HCEC 1CT (cell line): ENCODE data around the gene ZNF385B.
"Not testable (repeated sequence)": the region's sequence is repeated elsewhere in the genome, so short reads cannot be mapped to it uniquely, and the experiment has no call there.

ENCODE experiments used
- DNase-seq: peaks from one replicate; pipeline ENCODE4 v3.0.0-alpha.2; 2017

The ZNF385B gene

DNA sequence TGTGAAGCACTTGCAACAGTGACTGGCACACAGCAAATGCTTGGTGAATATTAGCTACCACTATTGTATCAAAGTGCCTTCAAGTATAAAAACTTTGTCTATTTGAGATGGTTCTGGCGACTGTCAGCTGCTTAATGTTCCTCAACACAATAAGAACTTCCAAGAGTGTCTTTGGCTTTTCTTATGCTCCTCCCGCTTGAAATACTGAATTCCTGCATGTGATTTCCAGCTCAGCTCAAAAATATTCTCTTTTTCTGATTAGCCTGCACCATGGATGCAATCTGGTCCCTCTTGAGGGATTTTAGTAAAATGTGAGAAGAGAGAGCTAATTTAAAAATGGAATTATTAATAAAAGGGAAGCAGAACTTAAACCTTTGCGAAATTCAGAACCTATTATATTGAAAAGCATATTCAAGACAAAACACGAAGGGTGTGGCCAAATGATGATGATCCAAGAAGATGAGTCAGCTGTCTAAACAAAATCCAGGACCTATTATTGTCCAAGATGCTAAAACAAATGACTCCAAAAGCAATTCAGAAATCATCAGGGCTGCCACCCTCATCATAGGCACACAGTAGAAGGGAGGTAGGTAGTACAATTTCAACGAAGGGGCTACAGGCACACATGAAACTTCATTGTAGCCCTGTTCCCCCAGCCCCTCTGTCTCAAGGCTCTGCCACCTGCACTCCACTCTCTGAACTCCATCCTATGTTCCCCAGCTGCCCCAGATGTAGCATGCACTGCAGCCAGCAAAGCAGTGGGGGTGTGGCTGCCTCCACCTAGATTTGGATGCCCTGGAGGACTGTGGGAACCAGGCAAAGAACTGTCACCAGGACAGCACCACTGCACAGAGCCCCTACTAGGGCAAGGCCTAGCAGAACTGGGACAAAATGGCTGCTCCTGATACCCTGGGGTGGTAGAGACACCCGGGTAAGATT lies 190.1 kb downstream of the ZNF385B start:
- DNase-seq: peak; percentile 28

DNA sequence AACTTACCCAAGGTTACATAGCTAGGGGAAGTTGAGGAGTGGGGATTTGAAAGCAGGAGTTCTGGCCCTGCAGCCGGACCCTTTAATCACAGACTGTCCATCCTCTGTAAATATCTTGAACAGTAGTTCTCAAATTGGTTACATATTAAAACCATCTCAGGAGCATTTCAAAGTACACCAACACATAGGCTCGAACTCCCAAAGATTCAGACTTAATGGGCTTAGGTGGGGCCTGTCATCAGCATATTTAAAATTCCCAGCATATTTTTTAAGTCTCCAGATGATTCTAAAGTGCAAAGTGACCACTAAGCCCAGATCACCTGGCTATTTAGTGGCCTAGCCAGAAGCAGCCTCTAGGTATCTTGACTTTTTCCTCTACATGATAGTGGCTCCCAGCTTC lies 192.2 kb downstream of the ZNF385B start:
- no peak for DNase-seq

DNA sequence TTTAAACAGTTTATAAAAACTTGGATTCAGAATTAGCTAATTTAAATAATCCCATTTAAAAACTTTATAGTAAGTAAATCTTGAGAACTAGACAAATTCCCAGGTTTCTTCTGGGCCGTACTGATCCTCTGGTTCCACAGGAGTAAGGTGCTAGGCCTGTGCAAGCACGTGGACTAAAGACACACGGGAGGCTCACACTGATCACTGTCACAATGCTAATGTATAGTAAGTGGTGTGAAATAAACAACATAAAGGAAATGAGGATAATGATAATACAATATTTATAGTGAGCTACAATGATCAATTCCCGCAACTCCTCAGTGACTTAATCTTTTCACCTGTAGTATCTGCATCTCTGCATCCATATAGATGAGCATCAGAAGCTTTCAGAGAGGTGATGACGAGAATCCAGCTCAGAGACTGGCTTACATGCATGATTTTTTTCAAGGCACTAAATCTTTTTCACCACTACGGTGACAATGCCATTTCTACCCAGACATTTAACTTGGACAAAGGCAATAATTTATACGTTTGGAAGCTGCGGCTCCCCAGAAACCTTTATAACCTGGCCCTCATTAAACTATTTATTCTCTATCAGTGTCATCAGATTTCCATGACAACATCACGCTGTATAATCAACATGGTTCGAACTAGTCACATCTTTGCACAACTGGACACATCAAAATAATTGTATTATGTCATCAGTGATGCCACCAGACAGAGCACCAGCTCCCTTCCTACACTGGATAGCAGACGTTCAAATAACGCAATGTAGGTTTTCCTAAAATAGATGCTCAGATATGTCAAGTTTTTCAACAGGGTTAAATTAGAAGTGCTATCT lies 196.2 kb downstream of the ZNF385B start:
- no peak for DNase-seq

DNA sequence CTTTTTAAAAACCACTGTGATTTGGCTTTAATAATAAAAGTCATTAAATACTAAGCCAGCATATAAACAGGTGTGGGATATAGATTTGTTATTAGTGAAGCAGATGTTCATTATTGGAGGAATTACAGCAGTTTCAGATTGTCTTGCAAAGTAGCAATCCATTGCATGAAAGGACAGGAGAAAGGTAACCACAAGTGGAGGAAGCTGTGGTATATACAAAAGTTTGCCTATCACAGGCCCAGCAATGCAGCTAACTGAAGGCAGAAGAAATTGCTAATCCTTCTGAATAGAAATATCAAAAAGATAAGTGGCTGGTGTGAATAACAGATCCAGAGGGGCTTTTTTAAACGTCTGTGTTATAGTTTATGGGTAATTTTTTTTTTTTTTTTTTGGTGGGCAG lies 199.4 kb downstream of the ZNF385B start:
- no peak for DNase-seq

DNA sequence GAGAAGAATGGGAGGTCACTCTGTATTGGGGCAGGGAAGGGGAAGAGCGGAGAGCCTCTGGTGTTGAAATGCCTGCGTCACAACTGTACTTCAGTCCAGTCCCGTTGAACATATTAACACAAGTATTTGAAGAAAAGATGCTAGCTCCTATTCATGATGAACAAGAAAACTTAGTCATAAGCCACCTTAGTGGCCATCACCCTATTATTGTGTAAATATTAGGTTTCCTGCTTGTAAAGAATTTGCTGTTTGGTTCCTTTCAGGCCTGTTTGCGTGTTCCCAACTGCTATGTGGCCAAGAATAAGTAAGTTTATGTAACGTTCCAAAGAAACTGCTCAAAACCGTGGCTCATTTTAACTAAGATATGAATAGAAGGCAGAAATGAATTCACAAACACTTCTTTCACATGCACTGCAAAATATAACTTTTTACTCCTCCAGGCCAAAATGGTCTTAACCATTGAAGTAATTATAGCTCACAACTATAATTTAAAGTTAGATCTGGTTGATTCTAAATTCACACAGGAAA lies 204.3 kb downstream of the ZNF385B start:
- DNase-seq: no peak

DNA sequence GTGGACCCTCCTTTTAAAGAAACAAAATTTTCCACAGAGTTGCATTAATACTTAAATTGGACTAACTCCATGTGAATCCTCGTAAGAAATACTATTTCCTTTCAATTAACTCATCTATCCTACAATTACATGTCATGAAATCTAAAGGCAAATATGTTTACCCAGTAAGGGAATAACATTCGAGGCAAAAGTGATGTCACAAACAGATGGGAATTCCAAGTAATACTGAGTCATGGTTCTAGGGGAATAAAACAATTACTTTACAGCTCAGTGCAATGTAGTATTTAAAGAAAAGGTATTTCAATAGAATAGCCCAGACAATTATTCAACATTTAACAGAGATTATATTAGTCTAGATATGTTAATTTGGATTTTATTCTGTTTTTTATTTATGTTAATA lies 205.8 kb downstream of the ZNF385B start:
- DNase-seq: peak; percentile 86

DNA sequence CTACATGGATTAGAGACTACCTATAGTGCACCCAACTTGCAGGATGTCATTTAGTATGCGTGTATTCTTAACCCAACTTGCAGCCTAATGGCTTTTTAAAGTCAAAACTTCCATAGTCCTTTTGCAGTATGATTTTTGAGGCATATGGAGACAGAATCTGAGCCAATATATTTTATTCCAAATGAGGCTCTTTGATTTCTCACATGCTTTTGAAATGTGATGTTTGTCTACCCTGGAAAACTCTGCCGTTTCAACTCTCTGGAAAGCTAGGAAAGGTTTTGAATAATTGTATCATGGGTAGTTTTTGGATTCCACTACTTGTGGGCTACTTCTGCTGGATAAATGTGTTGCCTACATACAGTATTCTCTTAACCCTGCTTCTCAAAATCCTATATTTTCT lies 206.6 kb downstream of the ZNF385B start:
- no peak for DNase-seq

DNA sequence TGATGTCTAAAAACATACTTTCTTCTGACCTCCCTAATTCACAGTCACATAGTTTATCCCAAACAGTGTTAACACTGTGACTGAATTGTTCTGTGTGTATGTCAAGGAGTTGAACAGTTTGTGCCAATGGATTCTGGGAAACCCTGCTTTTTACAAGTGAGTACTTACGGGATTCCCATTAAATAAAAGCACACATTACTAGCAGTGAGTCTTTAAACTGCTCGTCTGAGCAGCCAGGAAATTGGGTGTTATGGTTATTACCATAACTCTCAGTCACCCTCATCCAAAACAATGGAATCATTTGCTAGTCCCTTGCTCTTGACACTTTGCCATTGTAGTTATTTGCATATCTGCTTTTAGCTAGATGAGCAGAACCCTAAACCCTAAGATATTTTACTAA lies 209.1 kb downstream of the ZNF385B start:
- DNase-seq: no peak

DNA sequence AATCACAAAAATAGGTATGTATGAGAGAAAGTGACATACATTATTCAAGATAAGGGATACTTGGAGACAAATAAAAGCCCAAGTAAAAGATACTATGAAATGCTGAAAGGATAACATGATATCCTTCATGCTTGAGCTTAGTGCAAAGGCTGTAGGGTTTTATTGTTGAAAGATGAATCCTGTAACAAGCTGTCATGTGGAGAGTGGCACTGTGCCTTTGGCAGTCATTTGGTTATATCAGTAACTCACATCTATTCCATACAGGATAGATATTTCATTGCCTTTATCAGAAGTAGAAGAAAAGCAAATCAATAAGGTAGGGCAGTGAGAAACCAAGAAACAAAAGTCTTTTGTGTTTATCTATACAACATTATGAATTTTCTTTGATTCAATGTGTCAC lies 211.0 kb downstream of the ZNF385B start:
- DNase-seq: no peak

DNA sequence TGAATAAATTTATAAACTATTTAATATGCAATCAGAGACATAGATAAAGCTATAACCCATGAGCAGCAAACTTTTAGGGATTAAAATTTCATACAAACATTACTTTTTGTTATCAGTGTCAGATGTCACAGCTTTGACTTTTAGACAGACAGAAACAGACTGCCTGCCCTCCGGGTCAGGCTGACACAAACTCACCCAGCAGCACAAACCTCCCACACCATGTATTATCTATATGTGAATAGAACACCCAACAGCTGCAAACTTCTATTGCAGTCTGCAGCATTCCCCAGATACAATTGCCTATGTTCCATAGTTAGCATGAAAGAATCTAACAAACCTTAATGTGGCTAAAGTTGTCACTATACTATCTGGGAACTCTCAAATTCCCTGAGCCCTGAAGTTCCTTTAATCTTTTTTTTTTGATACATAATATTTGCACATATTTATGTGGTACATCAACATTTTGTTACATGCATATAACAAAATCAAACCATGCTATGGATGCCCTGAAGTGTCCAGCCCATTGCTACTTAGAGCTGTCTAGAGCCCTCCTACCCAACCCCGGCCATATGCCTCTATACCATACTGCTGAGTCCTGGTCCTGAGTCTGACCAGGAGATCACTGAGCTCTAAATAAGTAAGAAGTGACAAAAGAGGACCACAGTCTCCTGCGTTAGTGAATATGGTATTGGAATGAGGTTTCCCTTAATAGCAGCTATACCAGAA lies 214.4 kb downstream of the ZNF385B start:
- no peak for DNase-seq

DNA sequence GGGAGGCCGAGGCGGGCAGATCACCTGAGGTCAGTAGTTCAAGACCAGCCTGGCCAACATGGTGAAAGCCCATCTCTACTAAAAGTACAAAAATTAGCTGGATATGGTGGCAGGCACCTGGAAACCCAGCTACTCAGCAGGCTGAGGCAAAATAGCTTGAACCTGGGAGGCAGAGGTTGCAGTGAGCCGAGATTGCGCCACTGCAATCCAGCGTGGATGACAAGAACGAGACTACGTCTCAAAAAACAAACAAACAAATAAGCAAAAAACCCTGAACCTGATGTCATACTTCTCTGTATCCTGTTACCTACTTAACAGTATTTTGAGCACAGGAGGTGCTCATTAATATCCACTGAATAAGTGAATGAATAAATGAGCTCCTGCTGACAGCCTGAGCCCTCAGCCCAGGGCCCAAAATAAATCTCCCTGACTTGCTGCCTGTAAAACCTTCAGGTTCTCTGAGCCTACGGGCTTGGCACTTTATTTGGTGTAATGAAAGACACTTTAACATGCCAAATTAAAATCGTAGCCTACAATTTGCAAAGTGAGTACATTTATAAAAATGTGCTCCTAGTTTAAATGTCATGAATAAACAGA lies 215.1 kb downstream of the ZNF385B start:
- DNase-seq: no peak

DNA sequence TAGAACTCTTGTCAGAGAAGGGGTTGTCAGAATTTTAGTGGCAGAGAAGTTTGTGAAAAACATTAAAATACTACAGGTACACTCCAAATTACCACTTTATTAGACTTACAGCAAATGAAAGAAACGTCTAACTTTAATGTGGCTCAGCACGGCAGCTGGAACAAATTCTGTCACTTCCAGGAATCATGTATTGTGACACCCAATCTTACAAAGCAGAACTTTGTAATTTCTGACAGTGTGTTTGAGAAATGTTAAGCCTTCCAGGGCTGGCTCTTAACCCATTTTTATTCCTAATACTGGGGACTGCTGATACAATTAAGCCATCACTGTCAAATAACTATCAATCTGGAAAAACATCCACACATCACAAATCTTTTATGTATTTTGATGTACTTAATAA lies 216.4 kb downstream of the ZNF385B start:
- DNase-seq: no peak

DNA sequence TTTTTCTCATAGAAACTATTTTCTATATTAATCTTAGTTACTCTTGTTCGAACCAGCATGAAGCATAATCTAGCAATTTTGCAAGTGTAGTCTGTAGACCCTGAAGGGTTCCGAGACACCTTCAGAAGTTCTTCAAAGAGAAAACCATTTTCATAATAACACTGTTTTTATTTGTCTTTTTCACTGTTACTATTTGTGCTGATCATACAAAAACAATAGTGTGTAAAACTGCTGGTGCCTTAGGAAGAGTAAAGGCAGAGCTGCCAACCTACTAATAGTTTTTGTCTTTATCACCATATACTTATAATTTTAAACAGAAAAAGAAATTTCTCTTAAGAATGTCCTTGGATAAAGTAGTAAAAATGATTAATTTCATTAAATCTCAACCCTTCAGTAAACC lies 218.9 kb downstream of the ZNF385B start:
- DNase-seq: no peak

DNA sequence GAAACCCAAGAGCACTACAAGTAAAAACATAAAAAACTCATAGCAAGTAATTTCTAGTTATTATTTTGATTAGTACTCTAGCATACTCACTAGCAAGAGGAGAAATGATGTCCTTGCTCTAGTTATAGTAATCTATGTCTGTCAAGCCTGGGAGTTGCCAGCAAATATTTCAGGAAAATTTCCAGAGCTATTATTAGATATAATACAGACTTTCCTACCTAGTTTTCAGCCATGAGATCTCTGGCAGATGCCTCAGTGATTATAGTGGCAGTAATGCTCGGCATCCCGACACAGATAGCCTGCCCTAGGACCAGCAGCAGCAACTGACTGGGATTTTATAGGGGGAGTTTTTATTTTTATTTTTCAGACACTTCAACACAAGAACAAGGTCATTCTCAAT lies 224.4 kb downstream of the ZNF385B start:
- DNase-seq: no peak

DNA sequence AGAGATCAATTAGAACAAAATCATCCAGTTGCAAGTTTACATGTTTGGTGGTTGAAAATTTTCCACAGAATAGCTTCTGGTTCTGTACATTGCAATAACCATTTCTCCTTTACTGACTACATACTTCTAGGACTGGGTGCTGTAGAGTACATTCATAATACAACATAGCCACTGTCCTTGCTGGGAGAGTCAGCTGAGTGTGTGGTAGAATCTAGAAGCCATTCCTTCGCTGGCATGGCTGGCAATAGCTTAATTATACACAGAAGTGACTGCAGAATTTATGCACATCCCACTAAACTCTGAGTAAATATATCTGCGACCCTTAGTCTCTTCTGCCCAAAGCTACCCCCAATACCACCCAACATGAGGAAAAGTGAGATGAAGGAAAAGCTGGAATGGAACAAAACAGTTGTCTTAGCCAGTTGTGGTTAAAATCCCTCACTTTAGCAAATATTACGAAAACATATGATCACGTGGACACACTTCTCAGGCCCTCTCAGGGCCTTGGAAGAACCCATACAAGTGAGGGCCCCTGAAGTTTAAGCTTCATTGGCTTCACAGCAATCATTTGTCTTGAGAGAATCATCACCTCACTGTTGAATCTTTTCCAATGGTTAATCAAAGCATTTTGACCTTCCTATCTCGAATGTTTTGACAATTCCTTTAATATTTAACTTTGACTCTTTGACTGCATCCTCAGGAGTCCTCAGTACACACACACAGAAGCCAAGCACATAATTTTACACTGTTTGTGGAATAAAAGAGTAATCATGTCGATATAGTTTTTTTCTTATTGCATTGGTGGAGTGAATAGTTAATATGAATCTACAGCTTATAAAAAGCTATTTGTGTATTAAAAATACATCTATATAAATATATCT lies 225.1 kb downstream of the ZNF385B start:
- DNase-seq: no peak

DNA sequence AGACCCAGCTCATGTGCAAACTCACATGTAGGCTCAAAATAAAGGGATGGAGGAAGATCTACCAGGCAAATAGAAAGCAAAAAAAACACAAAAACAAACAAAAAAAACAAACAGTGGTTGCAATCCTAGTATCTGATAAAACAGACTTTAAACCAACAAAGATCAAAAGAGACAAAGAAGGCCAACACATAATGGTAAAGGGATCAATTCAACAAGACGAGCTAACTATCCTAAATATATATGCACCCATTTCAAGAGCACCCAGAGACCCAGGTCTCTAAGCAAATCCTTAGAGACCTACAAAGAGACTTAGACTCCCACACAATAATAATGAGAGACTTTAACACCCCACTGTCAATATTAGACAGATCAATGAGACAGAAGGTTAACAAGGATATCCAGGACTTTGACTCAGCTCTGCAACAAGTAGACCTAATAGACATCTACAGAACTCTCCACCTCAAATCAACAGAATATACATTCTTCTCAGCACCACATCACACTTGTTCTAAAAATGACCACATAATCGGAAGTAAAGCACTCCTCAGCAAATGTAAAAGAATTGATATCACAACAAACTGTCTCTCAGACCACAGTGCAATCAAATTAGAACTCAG lies 229.5 kb downstream of the ZNF385B start:
- DNase-seq: not testable (repeated sequence)

DNA sequence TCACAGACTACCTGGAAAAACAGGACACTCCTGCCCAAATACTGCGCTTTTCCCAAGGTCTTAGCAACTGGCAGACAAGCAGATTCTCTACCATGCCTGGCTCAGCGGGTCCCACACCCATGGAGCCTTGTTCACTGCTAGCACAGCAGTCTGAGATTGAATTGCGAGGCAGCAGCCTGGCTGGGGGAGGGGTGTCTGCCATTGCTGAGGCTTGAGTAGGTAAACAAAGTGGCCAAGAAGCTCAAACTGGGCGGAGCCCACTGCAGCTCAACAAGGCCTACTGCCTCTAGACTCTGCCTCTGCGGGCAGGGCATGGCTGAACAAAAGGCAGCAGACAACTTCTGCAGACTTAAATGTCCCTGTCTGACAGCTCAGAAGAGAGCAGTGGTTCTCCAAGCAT lies 231.6 kb downstream of the ZNF385B start:
- DNase-seq: not testable (repeated sequence)

DNA sequence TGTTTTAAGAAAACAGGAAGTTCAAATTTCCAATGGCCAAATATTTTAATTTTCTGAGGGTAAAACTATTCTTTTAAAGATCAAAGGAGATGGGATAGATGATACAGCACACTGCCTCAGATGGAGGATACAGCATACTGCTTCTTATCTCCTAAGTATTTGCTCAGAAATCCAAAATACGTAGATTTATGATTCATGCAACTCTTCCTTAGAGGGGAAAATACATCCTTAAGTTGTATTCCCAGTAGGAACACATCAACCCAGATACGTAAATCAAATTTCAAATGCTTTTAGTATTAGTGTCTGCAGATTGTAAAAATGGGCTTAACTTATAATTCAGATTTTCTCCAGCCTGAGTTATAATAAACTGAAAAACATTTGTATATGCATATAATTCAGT lies 235.2 kb downstream of the ZNF385B start:
- DNase-seq: no peak

DNA sequence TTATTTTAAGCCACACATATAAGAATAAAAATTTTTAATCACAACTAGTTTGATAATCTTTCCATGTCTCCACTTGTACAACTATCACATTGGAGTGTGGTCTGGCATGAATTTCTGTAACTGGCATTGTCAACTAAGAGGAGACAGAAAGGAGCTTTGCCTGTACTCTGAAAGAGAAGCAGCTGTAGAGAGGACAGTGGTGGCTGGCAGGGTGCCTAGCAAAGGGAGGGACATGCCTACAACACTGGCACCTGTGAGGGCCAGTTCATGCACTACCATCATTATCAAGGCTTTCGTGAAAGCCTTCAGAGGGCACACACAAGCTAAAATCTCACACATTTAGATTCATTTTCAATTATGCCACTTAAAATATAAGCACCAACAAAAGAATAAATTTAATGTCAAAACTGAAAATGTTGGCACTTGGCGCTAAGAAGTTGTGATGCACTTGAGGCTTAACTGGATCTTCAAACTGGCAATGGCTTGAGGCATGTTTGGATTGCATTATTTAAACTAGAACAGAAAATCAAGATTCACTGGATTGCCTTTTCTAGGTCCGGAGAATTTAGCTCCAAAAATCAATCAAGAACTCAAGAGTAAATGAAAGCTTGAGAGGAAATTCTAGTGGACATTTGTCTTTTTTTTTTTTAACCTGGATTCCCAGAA lies 238.6 kb downstream of the ZNF385B start:
- DNase-seq: no peak

DNA sequence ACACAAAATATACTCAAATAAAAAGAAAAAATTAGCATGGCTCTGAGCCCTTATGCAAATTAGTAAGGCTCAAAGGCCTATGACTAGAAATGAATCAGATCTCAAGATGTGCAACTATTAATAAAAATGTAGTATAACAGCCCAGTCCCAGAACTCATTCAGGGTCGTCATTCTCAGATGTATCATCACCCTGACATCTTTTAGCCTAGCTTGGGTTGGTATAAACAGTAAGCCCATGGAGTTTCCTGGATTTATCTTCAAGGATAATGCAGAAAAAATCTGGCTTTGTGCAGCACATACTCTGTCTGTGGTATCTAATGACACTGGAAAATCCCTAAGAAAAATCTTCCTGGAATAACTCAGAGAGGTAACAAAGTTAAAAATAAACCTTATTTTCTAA lies 239.3 kb downstream of the ZNF385B start:
- DNase-seq: peak; percentile 55
